PFSK-1 (cell line): ENCODE measurements around the gene GCN1.

ENCODE experiments used
- FOXP2 ChIP-seq: optimal IDR thresholded peaks from 2 replicates; pipeline ENCODE3; 2011; ENCODE audit warnings: borderline replicate concordance, control low read depth, inconsistent platforms; ENCODE audit not compliant: insufficient read depth; ENCODE audit errors: extremely low read length, extremely low read depth
- POLR2AphosphoS5 ChIP-seq: IDR thresholded peaks from 2 replicates; pipeline ENCODE4 v1.6.1; 2012; ENCODE audit warnings: low read depth, mild to moderate bottlenecking, control low read depth, low read length, moderate library complexity
- REST ChIP-seq, 2 experiments: IDR thresholded peaks; 2 replicates each; pipeline versions ENCODE4 v1.6.1 to v1.8.0; 2011 to 2012; ENCODE audit warnings: low read depth in 2 of 2, low read length in 2 of 2, control low read depth in 1 of 2, inconsistent platforms in 1 of 2, mild to moderate bottlenecking in 1 of 2, moderate library complexity in 1 of 2; ENCODE audit not compliant: insufficient read depth in 1 of 2
- SIN3A ChIP-seq: IDR thresholded peaks from 2 replicates; pipeline ENCODE4 v1.6.1; 2012; ENCODE audit warnings: mild to moderate bottlenecking, low read length, moderate library complexity, borderline replicate concordance; ENCODE audit not compliant: insufficient read depth
- TAF1 ChIP-seq: IDR thresholded peaks from 2 replicates; pipeline ENCODE4 v1.6.1; 2012; ENCODE audit warnings: low read length, control low read depth, borderline replicate concordance; ENCODE audit not compliant: insufficient read depth

- TF ChIP-seq POLR2AphosphoS5 (no peak; the same call in 1 of the 2 replicates), REST (IDR thresholded peaks at IDR 0.05; ENCODE audit: insufficient read depth in 1 of 2, low read depth in 2 of 2, low read length in 2 of 2) (no peak), TAF1 (no peak), SIN3A (no peak), FOXP2 (no peak)
Observed at GRCh38 chr12:120196363-120196762, 1.8 kb upstream of the GCN1 start.
